Upper lobe of left lung (tissue), 4 donors: ENCODE measurements around the gene ARHGAP15.

ENCODE experiments used
- EP300 ChIP-seq, 4 donors: sonication (generic); formaldehyde crosslinking; IDR thresholded peaks; one replicate each; pipeline ENCODE4 v1.5.1; 2017; ENCODE audit warnings: antibody characterized with exemption in 4 of 4, control low read depth in 2 of 4
- POLR2A ChIP-seq, 4 donors: fragments of 450-650 bp; IDR thresholded peaks; one replicate each; pipeline ENCODE4 v1.5.1; 2016 to 2017; ENCODE audit warnings: antibody characterized with exemption in 4 of 4, mild to moderate bottlenecking in 2 of 4
- POLR2AphosphoS5 ChIP-seq, 2 donors: sonication (generic); formaldehyde crosslinking; IDR thresholded peaks; one replicate each; pipeline ENCODE4 v1.5.1; 2017; ENCODE audit warnings: antibody characterized with exemption in 2 of 2
- TF ChIP-seq, protein P1 (sequence below), 6 experiments: fragments of 450-650 bp in 4 of 6; fragments of 200-600 bp in 2 of 6; sonication (generic) in 2 of 6; IDR thresholded peaks; one replicate each; pipeline ENCODE4 v1.5.1; 2016 to 2019; ENCODE audit warnings: antibody characterized with exemption in 6 of 6

DNA sequence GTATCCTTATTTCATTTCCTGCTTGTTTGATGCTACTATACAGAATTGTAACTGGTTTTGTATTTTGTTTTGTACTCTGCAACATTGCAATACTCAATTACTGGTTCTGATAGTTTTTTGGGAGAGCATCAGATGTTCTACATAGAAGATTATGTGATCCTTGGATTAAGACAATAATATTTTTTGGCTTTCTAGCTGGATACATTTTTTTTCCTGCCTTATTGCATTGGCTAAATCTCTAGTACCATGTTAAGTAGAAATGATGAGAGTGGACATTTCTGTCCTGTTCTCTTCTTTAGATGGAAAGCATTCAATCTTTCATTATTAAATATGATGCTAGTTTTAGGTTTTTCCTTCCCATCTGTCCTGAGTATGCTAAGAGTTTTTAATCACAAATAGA is 523.5 kb downstream of the ARHGAP15 start:
- TF ChIP-seq, protein P1, sequence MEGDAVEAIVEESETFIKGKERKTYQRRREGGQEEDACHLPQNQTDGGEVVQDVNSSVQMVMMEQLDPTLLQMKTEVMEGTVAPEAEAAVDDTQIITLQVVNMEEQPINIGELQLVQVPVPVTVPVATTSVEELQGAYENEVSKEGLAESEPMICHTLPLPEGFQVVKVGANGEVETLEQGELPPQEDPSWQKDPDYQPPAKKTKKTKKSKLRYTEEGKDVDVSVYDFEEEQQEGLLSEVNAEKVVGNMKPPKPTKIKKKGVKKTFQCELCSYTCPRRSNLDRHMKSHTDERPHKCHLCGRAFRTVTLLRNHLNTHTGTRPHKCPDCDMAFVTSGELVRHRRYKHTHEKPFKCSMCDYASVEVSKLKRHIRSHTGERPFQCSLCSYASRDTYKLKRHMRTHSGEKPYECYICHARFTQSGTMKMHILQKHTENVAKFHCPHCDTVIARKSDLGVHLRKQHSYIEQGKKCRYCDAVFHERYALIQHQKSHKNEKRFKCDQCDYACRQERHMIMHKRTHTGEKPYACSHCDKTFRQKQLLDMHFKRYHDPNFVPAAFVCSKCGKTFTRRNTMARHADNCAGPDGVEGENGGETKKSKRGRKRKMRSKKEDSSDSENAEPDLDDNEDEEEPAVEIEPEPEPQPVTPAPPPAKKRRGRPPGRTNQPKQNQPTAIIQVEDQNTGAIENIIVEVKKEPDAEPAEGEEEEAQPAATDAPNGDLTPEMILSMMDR (IDR thresholded peaks at IDR 0.05), result no peak
- TF ChIP-seq POLR2AphosphoS5 (IDR thresholded peaks at IDR 0.05) (no peak), POLR2A (IDR thresholded peaks at IDR 0.05) (no peak), EP300 (IDR thresholded peaks at IDR 0.05) (no peak)
